Stimulated activated CD4-positive, alpha-beta T cell treated with anti-CD3 and anti-CD28 coated beads, TNF-alpha, amount 100 ng/mL, for 1 hour (primary cell): ENCODE results near the gene RAP1GAP2.
"Not testable (repeated sequence)": the region's sequence is repeated elsewhere in the genome, so short reads cannot be mapped to it uniquely, and the experiment has no call there.

Experiments
- DNase-seq, 3 donors: peaks; one replicate each; pipeline ENCODE4 v3.0.0-alpha.2; 2020; ENCODE audit warnings: low read depth in 3 of 3, low spot score in 1 of 3

RAP1GAP2 gene

GRCh38 chr17:2964370-2964769, 168.1 kb downstream of the RAP1GAP2 start:
- no peak for DNase-seq

DNA sequence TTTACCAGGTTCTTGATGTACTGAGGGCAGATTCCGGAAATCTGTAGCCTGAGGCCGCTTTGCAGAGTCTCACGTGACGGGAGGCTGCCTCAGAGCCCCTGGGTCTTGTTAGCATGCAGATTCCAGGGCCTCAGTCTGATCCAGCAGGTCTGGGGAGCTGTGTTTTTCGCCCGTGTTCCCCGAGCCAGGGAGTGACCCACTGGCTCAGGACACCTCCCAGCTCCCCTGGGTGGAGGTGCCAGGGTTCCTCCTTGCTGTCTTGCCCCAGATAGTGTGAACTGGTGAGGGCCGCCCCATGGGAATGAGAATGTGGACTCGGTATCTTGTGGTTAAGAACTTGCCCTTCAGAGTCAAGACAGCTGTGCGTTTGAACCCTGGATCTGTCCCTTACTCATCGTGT, 168.6 kb downstream of the RAP1GAP2 start:
- DNase-seq: no peak

DNA sequence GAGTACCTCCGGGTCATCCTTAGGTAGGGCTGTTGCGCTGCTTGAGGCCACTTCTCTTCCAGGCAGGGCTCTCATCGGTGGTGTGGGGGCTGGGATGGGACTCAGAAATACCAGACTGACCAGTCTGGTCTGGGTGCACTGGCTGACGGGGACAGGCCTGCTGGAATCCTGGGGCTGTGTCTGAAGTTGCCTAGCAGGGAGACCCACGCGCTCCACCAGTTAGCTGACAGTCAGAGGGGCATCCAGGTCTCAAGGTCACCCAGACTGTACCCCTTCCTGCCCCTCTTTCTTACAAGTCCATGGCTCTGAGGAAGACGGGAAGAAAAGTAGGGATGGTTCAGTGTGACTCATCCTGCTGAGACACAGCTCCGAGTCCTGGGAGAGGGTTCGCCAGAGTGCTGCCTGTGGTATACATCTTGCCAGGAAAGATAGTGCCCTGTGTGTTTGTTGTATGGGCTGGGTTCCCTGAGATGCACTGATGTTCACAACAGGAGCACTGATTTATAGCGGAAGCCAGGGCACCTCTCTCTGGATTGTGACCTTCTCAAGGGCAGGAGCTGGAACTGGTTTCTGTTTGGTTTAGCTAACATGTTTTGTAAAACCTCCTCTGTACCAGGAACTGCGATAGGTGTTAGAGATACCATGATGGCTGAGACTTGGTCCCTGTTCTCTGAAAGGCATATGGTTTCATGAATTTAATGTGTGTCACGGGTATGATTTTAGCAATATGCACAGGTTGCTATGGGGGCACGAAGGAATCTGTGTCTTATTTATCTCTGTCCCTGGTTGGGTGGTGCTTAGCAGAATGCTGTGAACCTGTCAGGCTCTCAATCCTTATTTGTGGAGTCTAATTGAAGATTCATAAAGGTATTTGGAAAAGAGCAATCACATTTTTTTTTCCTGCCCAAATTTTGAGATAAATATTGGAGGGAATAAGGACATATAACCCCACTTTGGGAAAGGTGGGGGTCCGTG, 169.7 kb downstream of the RAP1GAP2 start:
- DNase-seq: no peak

GRCh38 chr17:2967515-2967914, 171.3 kb downstream of the RAP1GAP2 start:
- DNase-seq: no peak

- DNase-seq: no peak
Measured at GRCh38 chr17:2971851-2972250, 175.6 kb downstream of the RAP1GAP2 start.

GRCh38 chr17:2972749-2973148, 176.5 kb downstream of the RAP1GAP2 start:
- DNase-seq: no peak

DNA sequence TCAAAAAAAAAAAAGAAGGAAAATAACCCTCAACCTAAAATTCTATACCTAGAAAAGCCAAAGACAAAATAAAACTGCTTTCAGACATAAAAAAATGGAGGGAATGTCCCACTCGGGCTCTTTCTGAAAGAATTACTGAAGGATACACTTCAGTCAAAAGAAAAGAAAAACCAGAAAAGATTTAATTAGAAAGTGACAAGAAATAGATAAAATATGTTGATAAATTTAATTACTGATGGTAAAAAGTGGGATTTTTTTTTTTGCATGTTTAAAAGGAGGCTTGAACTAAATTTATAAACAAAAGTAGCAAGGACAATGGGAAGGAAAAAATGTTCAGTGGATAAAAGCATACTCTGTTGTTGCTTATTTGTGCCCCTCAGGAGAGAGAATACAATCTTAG, 178.1 kb downstream of the RAP1GAP2 start:
- no peak for DNase-seq

DNA sequence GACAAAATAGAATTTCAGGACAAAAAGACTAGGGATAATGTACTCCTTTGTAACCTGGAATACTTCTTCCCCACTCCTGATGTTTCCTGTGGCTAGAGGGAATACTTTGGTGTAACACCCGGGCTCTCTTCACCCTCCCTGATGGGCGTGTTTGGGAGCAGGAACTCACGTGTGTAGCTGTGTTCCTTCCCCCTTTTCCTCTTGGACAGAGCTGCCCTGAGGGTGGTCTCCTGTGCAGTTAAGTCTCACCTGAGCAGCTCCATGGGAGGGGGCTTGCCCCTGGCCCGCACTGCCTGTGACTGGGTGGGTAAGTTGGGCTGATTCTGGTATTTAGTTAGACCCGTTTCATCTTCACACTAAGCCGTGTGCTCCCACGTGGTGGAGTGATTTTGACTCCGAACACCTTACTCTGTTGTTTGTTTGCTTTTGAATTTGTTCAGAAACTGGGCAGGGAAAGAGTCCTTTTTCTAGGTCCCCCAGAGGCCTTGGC, 179.3 kb downstream of the RAP1GAP2 start:
- DNase-seq: no peak

GRCh38 chr17:2977157-2977556, 180.9 kb downstream of the RAP1GAP2 start:
- no peak for DNase-seq

GRCh38 chr17:2978116-2978515, 181.9 kb downstream of the RAP1GAP2 start:
- DNase-seq: no peak

DNA sequence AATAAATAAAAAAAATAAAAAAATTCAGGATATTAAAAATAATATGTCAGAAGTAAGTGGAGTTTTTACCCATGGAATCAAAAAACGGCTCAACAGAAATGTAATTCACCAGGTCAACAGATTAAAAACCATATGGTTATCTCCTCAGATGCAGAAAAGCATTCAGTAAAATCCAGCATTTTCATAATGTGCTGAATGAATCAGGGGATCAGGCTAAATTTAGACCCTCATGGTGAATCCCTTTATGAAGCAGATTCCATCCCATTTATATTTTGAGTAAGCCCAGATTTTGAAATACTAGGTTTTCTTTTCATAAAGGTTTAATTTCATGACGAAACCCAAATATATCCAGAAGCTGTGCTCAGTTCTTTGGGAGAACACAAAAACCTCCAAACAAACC, 182.8 kb downstream of the RAP1GAP2 start:
- DNase-seq: no peak

GRCh38 chr17:2980211-2980903, 184.1 kb downstream of the RAP1GAP2 start:
- no peak for DNase-seq

- no peak for DNase-seq
Measured at GRCh38 chr17:2980904-2981246, 184.6 kb downstream of the RAP1GAP2 start.

- no peak for DNase-seq
Measured at GRCh38 chr17:2981325-2981724, 185.1 kb downstream of the RAP1GAP2 start.

- DNase-seq: no peak
Measured at GRCh38 chr17:2982854-2983253, 186.6 kb downstream of the RAP1GAP2 start.

- no peak for DNase-seq
Measured at GRCh38 chr17:2983255-2983654, 187.0 kb downstream of the RAP1GAP2 start.

DNA sequence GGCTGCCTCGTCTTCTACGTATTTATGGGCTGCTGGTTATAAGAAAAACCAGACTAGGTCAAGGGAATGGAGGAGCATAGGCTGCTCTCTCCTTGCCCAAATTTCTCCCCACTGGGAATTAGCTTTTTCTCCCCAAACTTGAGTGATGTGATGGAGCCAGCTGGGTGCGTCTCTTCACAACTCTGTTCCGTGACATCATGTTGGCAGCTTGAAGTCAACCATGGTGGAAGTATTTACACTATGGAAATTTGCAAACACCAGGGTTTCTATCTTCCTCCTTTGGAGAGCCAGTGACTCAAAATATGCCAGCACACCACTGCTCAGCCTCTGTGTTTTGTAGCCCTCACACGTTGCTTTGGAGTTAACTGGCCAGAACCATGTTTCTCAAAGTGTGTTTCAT, 189.1 kb downstream of the RAP1GAP2 start:
- no peak for DNase-seq

DNA sequence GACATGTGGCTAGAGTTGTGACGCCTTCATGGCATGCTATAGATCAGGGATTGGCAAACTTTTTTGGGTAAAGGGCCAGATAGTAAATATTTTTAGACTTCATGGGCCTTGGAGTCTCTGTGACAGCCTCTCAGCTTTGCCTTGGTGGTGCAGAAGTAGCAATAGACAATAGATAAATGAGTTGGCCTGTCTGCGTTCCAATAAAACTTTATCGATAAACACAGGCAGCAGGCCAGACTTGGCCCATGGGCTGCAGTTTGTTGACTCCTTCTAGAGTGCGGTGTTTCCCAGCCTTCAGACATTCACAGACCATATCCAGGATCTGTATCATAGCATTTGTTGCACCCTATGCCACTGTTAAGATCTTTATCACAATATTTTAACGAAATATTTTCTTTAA, 190.7 kb downstream of the RAP1GAP2 start:
- no peak for DNase-seq

- DNase-seq: not testable (repeated sequence)
Measured at GRCh38 chr17:2989396-2989795, 193.2 kb downstream of the RAP1GAP2 start.

GRCh38 chr17:2989855-2990254, 193.6 kb downstream of the RAP1GAP2 start:
- no peak for DNase-seq

DNA sequence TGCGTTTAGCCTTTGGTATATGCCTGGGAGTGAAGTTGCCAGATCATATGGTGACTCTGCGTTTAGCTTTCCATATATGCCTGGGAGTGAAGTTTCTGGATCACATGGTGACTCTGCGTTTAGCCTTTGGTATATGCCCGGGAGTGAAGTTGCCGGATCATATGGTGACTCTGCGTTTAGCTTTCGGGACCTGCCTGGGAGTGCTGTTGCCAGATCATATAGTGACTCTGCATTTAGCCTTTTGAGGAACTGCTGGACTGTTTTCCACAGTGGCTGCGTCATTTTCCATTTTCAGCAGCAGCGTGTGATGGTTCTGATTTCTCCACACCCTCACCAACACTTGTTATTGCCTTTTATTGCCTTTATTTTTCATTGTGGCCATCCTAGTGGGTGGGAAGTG, 194.2 kb downstream of the RAP1GAP2 start:
- no peak for DNase-seq
